H1 (cell line): ENCODE results near the gene CDK3. TPM values are rescaled to one million over a fixed set of nuclear protein-coding genes. Genes with fewer than 3 reads are reported as not detected.
A peak's percentile ranks its signal among the peaks of the same experiment; 100 is the strongest.

Source experiments
- ASH2L ChIP-seq: fragments of 200-600, 300-600 bp; sonication (generic); IDR thresholded peaks from one replicate; pipeline ENCODE4 v1.7.1; 2017; ENCODE audit warnings: low read length
- ATF2 ChIP-seq: IDR thresholded peaks from 2 replicates; pipeline ENCODE4 v1.6.1; 2012; ENCODE audit warnings: low read length, inconsistent platforms
- ATF3 ChIP-seq: IDR thresholded peaks from 2 replicates; pipeline ENCODE4 v1.6.1; 2011; ENCODE audit warnings: low read depth, mild to moderate bottlenecking, low read length; ENCODE audit not compliant: insufficient read depth
- BACH1 ChIP-seq: IDR thresholded peaks from 2 replicates; pipeline ENCODE4 v1.6.1; 2012; ENCODE audit warnings: low read length, improper control_type of control experiment
- CBX8 ChIP-seq: fragments of 300-800, 300-1000 bp; sonication (generic); IDR thresholded peaks from 2 replicates; pipeline ENCODE4 v1.7.1; 2016; ENCODE audit warnings: low read depth, low read length, borderline replicate concordance
- CTBP2 ChIP-seq: IDR thresholded peaks from 2 replicates; pipeline ENCODE4 v1.7.0; 2011; ENCODE audit warnings: borderline replicate concordance, mild to moderate bottlenecking, moderate library complexity, mixed read lengths, low read length; ENCODE audit not compliant: insufficient read depth, insufficient read length
- CTCF ChIP-seq, 3 experiments: IDR thresholded peaks; 1 replicate in 2 of 3; 2 replicates in 1 of 3; pipeline versions ENCODE4 v1.5.1 to v1.6.1; 2011; ENCODE audit warnings: low read length in 3 of 3, mild to moderate bottlenecking in 3 of 3, inconsistent platforms in 2 of 3, low read depth in 1 of 3, moderate library complexity in 1 of 3; ENCODE audit not compliant: insufficient read depth in 1 of 3; ENCODE audit errors: control extremely low read depth in 1 of 3
- HDAC2 ChIP-seq, 2 experiments: fragments of 300-600 bp in 1 of 2; sonication (generic) in 1 of 2; IDR thresholded peaks; 2 replicates each; pipeline ENCODE4 v1.6.1; 2011 to 2012; ENCODE audit warnings: low read depth in 2 of 2, low read length in 2 of 2, mild to moderate bottlenecking in 2 of 2, moderate library complexity in 2 of 2, borderline replicate concordance in 1 of 2, inconsistent platforms in 1 of 2
- PHF8 ChIP-seq: fragments of 200-600 bp; sonication (generic); conservative IDR thresholded peaks from 2 replicates; pipeline ENCODE4 v1.7.1; 2012; ENCODE audit warnings: low read depth, mild to moderate bottlenecking, inconsistent platforms, low read length, moderate library complexity
- POLR2A ChIP-seq, 2 experiments: IDR thresholded peaks; 1 replicate in 1 of 2; 2 replicates in 1 of 2; pipeline ENCODE4 v1.6.1; 2011; ENCODE audit warnings: low read depth in 2 of 2, low read length in 2 of 2, mild to moderate bottlenecking in 2 of 2; ENCODE audit errors: control extremely low read depth in 1 of 2
- SAP30 ChIP-seq: fragments of 300-600 bp; sonication (generic); IDR thresholded peaks from 2 replicates; pipeline ENCODE4 v1.7.1; 2012; ENCODE audit warnings: low read length, moderate library complexity, mild to moderate bottlenecking, inconsistent platforms; ENCODE audit not compliant: insufficient read depth, insufficient replicate concordance
- SP1 ChIP-seq: IDR thresholded peaks from 2 replicates; pipeline ENCODE4 v1.6.1; 2011; ENCODE audit warnings: low read depth, low read length
- TEAD4 ChIP-seq: IDR thresholded peaks from 2 replicates; pipeline ENCODE4 v1.6.1; 2012; ENCODE audit warnings: low read depth, low read length, inconsistent platforms, mixed read lengths
- USF2 ChIP-seq: IDR thresholded peaks from 2 replicates; pipeline ENCODE4 v1.6.1; 2011; ENCODE audit warnings: low read length, improper control_type of control experiment
- ZNF274 ChIP-seq: IDR thresholded peaks from 2 replicates; pipeline ENCODE4 v1.7.0; 2012; ENCODE audit warnings: low read length, borderline replicate concordance; ENCODE audit errors: extremely low read depth
- polyA plus RNA-seq, 7 experiments: library from polyadenylated mRNA; depleted of rRNA in 3 of 7; stranded (reverse) in 5 of 7; unstranded in 2 of 7; fragments of >200 nt in 5 of 7; fragments of 200-250 nt in 2 of 7; gene quantifications; 1 replicate in 5 of 7; 2 replicates in 1 of 7; 4 replicates in 1 of 7; pipeline versions ENCODE4 v1.2.1 to v1.2.3, GENCODE V29; 2011 to 2013; ENCODE audit warnings: missing spikeins in 2 of 7, mixed read lengths in 2 of 7
- total RNA-seq: library from RNA; stranded (reverse); fragmentation: NEBNext Ultra II Directional; extraction: Animal tissue kit (Norgen Biotek cat#: 25700); gene quantifications from 2 replicates; pipeline ENCODE4 v1.2.1, GENCODE V29; 2021

Gene CDK3
- total and polyA plus RNA-seq, 2 of the 8 experiments (the other 6 are each of a cell fraction or from before 2014, with no cell fraction given) = 10.0 to 14.6 TPM

GRCh38 chr17:75978938-75979704 is 21.5 kb upstream of the CDK3 start, which contains the start of the genes ACOX1 and TEN1 (continued):
- TF ChIP-seq ATF2 (no peak), HDAC2 (IDR thresholded peaks at IDR 0.05; ENCODE audit: borderline replicate concordance in 1 of 2, low read depth in 2 of 2, low read length in 2 of 2) (peak; percentile 16 to 42; a peak in 2 of 4 replicates), POLR2A (IDR thresholded peaks at IDR 0.05; ENCODE audit: control extremely low read depth in 1 of 2, low read depth in 2 of 2, low read length in 2 of 2) (peak; percentile 66 to 83), PHF8 (peak; percentile 49; the same call in 1 of the 2 replicates), ASH2L (peak; percentile 67), ATF3 (peak; percentile 81), ZNF274 (no peak), BACH1 (peak; percentile 5; the same call in 1 of the 2 replicates), USF2 (peak; percentile 94), CBX8 (no peak), CTCF (IDR thresholded peaks at IDR 0.05; ENCODE audit: control extremely low read depth in 1 of 3, insufficient read depth in 1 of 3, low read depth in 1 of 3, low read length in 3 of 3) (peak in 2 of 3 experiments; percentile 21 to 36; a peak in 2 of 4 replicates), SAP30 (peak; percentile 60), CTBP2 (no peak), SP1 (peak; percentile 17; the same call in 1 of the 2 replicates), TEAD4 (0 out of 2 replicates have a peak, but pooled peaks have one; percentile 5)
